Hematopoietic multipotent progenitor cell treated with erythropoietin and hydrocortisone succinate and interleukin-3 and kit ligand, for 6 days (in vitro differentiated cells): ENCODE measurements around the gene YAE1.

Source experiments
- DNase-seq: peaks from one replicate; pipeline ENCODE4 v3.0.0-alpha.2; 2015

Gene YAE1

DNA sequence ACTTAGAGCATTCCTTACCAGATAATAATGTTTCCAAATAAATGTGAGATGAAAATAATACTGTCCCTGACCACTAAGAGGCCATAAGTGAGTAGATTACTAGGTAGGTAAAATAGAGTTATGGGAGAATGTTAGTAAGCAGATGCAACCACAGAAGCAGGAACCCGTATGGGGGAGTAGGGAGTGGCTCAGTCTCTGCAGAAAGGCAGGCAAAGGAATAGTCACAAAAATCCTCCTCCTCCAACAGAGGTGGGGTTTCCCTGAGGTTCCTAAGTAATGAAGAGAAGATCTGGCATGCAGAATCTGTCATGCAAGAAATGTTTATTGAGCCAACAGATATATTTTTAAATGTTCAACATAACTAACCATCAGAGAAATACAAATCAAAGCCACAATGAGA lies 9.0 kb upstream of the YAE1 start:
- DNase-seq = no peak

DNA sequence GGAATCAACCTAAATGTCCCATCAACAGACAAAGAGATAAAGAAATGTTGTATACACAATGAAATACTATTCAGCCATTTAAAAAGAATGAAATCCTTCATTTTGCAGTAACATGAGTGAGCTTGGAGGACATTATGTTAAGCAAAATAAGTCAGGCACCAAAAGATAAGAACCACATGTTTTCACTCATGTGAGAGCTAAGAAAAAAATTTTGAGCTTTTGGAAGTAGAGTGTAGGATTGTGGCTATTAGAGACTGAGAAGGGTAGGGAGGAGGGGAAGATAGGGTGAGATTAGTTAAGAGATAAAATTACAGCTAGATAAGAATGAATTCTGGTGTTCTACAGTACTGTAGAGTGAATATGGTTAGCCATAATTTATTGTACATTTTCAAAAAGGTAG lies 8.3 kb upstream of the YAE1 start:
- DNase-seq = peak; percentile 8

DNA sequence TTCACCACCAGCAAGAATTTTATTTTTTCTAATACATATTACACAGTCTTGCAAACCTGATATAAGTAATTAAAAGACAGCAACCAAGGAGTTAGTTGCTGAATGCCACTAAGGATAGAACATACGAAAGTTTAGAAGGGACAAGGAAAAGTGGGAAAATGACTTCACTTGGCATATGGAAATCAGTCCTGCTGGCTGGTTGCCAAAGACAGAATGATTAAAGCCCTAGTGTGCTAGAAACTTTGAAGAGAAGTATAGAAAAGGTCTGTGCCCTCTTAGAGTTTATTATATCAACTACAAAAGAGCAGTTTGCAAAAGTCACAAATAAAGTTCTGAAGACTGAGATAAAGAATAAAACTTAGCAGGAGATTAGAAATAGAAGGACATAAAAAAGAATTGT lies 5.8 kb upstream of the YAE1 start:
- peak; percentile 11 for DNase-seq

DNA sequence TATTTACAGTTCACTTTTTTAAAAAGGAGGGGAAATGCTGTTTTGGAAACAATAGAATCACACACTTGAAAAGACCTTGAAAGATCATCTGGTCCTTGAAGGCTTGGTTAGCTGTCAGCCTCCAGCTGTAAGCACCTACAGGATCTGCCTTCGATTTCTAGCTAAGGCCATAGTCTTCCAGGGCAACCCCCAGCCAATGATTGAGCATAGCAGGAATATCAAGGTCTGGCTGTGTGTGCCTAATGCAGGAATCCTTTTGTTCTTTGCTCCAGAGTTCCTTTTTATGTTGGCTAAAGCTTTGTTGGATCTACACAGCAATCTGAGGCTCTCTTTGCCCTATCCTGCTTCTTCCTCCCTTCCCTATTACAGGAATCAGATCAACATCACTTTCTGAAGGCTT lies 5.2 kb upstream of the YAE1 start:
- no peak for DNase-seq

DNA sequence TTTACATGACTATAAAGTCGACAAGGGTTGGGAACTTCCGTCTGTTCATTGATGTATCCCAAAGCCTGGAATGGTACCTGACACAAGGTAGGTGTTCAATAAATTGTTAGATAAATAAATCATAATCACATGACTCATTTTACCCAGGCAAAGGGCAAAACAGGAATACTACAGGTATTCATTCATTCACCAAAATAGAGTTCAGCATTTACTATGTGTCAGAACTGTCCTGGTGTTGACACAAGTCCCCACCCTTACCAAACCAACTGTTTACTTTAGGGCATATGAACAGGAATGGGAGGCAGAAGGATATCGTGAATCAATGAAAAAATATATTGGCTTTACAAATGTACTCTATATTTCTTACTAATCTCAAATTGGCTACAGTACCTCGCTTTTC lies 666 bp upstream of the YAE1 start:
- DNase-seq = no peak

DNA sequence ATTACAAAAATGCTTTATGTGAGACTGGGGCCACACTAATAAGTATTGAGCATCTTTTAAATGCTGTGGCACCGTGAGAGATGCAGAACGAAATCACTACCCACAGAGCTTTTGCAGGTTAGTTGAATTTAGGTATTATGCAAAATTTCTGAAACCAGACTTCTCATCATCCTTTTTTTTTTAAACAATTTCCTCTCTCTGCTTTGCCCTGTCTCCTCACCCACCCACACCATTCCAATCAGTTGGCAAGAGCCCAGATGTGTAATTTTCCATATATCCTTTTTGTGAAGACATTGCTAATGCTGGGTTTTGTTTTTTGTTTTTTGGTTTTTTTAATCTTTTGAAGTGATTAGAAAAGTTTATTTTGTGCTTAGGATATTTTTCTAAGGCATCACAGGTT lies 1.1 kb downstream of the YAE1 start:
- DNase-seq = no peak

DNA sequence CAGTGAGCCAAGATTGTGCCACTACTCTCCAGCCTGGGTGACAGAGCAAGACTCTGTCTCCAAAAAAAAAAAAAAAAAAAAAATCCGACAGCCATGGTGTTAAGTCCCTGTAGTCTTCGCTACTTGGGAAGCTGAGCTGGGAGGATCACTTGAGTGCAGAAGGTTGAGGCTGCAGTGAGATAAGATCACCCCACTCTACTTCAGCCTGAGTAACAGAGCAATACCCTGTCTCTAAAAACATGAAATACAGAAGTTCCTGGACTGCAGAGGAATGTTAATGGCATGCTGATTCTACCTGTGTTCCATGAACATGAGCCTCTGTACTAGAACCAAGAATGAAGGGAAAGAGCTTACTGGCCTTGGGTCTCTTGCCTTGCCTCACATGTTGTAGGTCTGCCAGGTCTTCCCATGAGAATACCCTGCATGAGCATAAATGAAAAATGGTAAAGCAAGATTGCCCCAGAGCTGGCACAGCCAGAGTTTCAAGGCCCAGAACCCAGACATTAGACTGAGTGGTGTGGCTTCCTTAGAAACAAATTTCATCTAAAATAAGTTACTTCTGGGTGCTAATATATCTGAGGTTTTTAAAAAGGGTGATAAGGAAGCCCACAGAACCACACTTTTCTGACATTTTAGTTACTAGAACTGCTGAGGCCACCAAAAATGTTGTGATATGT lies 8.6 kb downstream of the YAE1 start:
- DNase-seq = peak; percentile 14

DNA sequence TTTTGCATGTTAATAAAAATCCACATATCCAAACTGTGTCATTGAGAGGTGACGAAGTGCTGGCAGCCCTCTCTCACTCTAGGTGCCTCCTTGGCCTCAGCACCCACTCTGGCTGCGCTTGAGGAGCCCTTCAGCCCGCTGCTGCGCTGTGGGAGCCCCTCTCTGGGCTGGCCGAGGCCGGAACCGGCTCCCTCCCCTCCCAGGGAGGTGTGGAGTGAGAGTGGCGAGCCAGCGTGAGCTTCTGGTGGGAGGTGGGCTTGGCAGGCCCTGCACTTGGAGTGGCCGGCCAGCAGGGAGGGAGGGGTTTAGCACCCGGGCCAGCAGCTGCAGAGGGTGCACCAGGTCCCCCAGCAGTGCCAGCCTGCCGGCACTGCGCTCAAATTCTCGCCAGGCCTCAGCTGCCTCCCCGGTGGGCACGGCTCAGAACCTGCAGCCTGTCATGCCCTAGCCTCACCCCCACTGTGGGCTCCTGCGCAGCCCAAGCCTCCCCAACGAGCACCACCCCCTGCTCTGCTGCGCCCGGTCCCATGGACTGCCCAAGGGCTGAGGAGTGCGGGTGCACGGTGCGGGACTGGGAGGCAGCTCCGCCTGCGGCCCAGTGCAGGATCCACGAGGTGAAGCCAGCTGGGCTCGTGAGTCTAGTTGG lies 11.1 kb downstream of the YAE1 start:
- DNase-seq = no peak

DNA sequence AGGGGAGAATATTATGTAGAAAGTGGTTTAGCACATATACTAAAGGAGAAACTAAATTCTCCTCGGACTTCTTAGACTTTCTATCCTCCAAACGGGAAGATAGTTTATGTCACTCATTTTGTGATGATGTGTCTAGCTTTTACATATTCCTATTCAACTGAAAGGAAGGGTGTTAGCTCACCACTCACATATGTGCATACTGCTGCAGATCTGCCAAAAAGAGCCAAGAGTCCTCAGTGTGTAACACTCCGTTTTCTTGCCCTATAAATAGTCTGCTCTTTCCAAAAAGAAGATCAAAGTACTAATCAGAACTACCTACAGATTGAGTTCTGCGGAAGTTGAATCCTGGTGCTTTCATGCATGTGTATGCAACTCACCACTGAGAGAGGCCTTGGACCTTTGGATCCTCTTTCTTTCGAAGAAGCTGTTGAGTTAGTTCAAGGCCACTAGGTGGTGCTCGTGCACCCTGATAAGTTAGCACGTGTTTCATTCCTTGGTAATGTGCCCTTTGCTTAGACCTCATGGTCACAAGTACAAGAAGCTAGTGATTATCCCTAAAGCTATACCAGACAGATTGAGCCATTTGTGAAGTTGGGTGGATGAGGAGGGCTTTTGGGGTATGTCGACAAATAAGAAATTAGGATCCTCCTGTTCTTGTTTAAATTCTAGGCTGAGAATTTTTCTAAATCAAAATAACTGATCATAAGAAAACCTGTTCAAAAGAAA lies 14.1 kb downstream of the YAE1 start:
- peak; percentile 97 for DNase-seq

DNA sequence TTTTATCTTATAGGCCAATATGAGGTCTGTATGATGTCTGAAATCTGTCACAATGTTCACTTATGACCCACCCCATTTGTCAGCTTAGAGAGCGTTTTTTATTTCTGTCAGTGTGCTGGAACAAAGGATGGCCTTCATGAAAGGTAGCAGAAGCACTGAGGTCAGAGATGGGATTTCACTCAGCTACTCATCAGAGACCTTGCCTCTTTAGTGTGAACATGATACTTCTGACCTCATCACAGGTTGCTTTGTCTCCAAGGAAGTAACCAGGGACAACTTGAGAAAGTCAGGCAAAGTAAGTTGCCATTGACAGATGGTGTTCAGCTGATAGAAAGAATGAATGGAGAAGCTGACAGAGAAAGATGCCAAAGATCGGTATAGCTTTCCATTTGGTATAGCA lies 16.3 kb downstream of the YAE1 start:
- no peak for DNase-seq

DNA sequence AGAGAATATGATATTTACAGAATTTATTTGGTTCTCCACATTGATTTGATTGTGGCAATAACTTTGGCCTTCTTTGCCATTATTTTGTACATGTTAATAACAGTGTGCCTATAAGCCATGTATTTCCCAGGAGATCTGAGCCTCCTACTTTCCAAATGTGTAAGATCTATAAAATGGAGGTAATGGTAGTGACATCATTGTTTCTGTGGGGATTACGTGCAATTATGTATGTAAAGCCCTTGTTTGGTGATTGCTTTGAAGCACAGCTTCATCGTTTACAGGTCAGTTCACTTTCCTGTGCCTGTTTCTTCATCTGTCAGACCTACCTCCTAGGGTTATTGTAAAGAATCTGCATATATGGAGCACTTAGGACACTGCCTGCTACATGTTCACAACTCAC lies 17.3 kb downstream of the YAE1 start:
- DNase-seq = no peak

DNA sequence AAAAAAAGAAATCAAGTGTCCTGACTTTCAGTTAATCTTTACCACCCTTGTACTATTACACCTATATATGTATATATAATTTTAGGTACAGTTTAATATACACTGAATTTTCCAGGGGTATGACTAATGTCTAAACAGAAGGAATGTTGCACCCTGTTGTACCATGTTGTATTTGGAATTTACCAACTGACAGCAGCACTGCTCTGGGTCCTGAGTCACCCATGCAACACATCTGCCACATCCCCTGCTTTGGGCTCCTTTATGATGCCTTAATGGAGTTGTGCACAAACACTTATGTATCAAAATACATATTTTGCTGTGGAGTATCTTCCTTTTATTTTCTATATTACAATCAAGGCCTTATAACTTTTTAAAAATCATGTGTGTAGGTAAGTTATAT lies 21.2 kb downstream of the YAE1 start:
- DNase-seq = no peak

DNA sequence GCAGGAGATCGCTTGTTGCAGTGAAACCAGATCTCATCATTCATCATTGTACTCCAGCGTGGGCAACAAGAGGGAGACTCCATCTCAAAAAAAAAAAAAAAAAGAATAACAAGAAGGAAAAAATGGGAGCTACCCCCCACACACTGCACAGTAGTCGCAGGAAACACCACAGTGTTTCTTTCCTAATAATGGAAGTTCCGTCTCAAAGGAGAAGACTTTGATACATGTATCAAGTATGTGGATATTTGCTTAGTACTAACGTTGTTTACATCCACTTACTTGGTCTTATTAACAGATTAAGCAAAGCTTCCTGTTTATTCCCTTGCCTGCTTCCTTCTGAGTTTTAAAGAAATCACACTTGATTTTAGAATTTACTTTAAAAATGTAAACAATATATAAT lies 22.2 kb downstream of the YAE1 start:
- no peak for DNase-seq

DNA sequence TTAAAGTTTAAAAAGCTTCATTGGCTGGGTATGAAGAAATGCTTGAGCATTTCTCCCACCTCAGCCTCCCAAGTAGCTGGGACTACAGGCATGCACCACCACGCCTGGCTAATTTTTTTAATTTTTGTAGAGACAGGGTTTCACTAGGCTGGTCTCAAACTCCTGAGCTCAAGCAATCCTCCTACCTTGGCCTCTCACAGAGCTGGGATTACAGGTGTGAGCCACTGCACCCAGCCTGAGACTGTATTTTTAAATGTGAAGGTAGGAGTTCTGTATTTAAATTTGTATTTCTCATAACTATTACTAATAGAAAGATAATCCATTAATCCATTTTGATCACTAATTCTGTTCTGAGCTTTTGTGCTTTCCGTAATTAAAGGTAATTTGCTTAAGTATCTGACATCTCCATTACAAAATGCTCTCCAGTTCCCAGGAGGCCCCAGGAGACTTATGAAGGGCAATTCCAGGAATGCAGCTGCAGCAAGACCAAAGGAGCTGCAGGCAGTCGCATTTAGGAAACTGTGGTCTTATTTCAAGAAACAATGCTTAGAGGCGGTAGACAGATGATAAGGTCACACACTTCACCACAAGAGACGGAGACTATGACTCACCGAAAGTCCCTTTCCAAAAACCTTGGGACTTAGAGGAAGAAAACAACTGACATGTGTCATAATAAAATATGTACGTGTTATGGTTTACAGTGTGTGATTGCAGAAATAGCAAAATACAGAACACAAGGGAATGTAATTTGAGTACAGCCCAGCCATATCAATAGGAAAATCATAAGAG lies 23.3 kb downstream of the YAE1 start:
- DNase-seq = peak; percentile 95

DNA sequence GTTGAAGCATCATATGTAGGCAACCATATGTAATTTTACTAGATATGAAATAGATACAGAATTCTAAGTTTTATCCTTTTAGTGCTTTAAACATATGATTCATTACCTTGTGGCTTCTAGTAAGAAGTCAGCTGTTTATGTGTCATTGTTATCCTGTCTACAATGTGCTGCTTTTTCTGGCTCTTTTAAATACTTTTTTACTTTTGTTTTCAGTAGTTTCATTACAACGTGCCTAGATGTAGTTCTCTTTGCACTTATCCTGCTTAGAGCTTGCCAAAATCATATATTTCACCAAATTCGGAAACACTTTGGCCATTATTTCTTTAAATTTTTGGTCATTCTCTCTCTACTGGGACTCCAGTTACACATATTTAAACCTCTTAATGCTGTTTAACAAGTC lies 26.4 kb downstream of the YAE1 start:
- no peak for DNase-seq

DNA sequence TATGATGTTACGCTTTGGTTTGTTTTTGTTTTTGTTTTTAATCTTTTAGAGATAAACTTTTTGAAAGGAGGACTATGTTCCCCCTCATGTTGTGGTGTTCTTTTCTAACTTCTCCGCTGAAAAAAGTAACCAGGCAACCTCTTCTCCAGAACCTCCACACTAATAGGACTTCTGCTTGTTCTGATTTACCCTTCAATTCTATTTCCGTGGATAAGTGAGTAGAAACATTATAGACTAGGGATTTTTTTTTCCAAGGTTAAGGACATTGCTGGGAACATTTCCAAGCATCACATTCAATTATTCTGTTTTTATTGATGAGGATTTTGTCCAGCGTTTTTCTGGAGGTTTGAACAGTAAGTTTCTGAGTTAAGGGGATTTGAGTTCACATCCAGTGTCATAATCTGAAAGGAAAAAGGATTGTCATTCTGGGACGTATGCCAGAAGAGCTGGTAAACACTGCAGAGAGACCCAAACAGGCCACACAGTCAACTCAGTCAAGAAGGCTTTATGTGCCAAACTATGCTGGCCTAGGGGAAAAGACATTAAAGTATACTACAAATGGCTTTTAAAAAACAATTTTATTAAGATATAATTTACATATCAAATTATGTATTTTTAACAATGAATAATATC lies 28.9 kb downstream of the YAE1 start:
- no peak for DNase-seq

DNA sequence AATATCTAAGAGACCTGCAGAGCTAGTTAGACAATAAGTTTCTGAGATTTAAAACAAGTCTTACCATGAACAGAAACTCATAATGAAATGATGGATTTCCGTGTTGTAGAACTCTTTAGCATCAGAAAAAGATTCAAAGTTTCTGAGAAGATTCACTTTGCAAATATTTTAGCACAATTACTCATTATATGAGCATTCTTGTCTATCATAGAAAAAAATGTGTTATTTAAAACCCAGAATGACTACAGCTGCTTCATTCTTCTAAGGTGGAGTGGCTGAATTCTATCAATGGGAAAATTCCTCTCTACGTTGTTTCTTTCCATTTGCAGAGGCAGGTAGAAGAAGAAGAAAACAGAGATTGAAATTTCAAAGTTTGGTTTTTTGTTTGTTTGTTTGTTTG lies 36.1 kb downstream of the YAE1 start:
- DNase-seq = no peak

DNA sequence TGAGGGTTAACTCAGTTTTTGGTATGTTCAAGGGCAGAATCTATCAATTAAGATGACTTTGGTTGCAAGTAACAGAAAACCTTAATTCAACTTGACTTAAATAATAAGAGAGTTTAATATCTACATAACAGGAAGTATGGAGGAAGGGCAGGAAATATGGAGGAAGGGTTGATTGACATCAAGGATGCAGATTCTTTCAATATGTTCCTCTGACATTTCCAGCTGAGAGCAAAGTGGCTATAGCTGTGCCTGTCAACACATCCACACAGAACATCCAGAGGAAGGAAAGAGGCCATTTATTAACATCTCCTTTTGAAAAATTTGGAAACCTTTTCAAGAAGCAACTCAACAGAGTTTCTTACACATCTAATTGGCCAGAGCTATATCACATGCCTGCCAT lies 37.7 kb downstream of the YAE1 start:
- no peak for DNase-seq

DNA sequence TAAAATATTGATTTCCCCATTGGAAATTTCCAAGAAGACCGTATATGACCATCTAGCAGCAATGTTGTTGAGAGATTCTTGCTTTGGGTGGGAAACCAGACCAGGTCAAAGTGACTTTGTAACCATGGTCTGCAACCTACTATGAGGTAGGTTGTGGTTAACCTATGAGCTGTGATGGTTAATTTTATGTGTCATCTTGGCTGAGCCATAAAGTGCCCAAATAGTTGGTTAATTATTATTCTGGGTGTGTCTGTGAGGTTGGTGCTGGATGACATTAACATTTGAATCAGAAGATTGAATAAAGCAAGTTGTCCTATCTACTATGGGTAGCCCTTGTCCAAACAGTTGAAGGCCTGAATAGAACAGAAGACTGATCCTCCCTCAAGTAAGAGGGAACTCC lies 38.9 kb downstream of the YAE1 start:
- DNase-seq = no peak

DNA sequence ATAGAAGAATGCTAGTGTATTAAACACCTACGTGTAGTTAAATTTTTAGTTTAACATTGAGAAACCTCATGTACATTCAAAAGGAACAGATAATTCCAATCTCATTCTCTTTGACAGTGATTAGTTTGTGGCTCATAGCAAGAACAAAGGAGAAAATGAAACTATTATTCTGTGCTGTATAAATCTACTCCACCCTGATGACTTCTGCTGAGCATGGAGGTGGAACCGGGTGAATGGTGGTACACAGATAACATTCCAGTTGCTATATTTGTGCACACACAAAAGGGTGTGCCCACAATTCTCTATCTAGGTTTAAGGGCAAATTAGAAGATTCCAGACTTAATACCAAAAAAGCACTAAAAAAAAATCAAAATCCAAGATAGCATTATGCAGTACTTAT lies 40.1 kb downstream of the YAE1 start:
- DNase-seq = peak; percentile 82

DNA sequence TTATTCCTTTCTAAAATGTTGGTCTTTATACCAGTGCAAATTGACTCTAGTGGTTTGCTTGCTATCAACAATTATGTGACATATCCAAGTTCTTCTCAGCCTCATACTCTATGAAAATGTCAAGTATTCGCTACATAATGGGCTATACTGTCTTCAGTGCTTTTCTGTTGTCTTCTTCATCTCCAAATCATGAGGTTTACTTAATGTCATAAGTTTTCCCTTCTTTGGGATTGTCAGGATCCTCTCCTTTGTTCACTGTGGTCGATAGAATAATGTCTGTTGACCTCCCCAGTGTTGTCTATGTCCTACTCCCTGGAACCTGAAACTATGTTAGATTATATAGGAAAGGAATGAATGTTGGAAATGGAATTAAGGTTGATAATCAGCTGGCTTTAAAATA lies 40.7 kb downstream of the YAE1 start:
- DNase-seq = no peak

DNA sequence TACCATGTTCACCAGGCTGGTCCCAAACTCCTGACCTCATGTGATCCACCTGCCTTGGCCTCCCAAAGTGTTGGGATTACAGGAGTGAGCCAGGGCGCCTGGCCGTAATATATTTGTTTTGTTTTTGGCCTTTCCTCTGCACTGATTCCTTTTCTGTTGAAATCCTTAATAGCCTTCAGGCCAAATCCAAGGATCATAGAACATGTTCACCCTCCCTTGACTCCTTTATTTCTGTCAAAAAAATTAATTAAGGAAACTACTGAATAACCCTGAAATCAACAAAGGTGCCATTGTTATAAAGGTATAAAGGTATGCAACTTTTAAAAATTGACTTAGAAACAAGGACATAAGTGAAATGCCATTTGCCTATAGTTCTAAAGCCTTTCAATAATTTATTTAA lies 41.7 kb downstream of the YAE1 start:
- DNase-seq = no peak

DNA sequence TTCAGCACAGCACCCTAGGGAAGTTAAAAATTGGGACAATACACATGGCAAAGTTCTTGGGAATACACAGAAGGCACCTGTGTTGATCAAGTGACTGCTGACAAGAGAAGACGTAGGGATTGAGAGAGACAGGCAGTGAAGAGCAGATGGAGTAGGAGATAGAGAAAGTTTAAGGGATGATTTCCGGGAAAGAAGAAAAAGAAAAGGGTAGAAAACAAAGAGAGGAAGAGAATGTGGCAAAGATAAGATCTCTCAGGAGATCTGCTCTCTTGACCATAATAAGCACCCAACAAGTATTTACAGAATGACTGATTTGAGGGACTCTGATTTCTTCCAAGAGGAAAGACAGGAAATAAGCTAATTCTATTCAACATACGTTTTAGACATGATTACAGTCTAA lies 42.1 kb downstream of the YAE1 start:
- DNase-seq = no peak
